Keratinocyte (primary cell): Measurements from ENCODE around the gene MEF2B. TPM values are rescaled to one million over a fixed set of nuclear protein-coding genes. Genes with fewer than 3 reads are reported as not detected.

Source experiments
- DNase-seq: peaks from one replicate; pipeline ENCODE4 v3.0.0-alpha.2; 2011; ENCODE audit warnings: low read depth, missing footprints, low spot score
- FAIRE-seq: peaks from 2 replicates; lab custom pipeline; 2011; peaks lifted over from hg19 to GRCh38; lab: Jason Lieb, UNC
- H2AFZ ChIP-seq: 2 replicates; pipeline ENCODE4 v1.6.0; 2012; ENCODE audit warnings: low read length, control low read depth, inconsistent platforms; ENCODE audit not compliant: control insufficient read depth
- H3K27ac ChIP-seq: 2 replicates; pipeline ENCODE4 v1.5.1; 2011; ENCODE audit warnings: low read length; ENCODE audit not compliant: control insufficient read depth, insufficient read depth
- H3K27me3 ChIP-seq: 3 replicates; pipeline ENCODE4 v1.6.0; 2011; ENCODE audit warnings: low read length; ENCODE audit not compliant: control insufficient read depth, insufficient read depth; ENCODE audit errors: extremely low read depth
- H3K36me3 ChIP-seq, 2 experiments: 2 replicates in 1 of 2; 3 replicates in 1 of 2; pipeline ENCODE4 v1.5.1; 2011; ENCODE audit warnings: low read length in 2 of 2, mild to moderate bottlenecking in 1 of 2; ENCODE audit not compliant: control insufficient read depth in 2 of 2, insufficient read depth in 2 of 2; ENCODE audit errors: extremely low read depth in 1 of 2
- H3K4me1 ChIP-seq: 3 replicates; pipeline ENCODE4 v1.5.1; 2011; ENCODE audit warnings: low read length; ENCODE audit not compliant: control insufficient read depth, insufficient read depth; ENCODE audit errors: extremely low read depth
- H3K4me2 ChIP-seq: 3 replicates; pipeline ENCODE4 v1.6.0; 2011; ENCODE audit warnings: low read depth, low read length; ENCODE audit not compliant: control insufficient read depth, insufficient read depth; ENCODE audit errors: extremely low read depth
- H3K4me3 ChIP-seq, 3 experiments: fragments of 200-600 bp in 1 of 3; sonication (generic) in 1 of 3; 2 replicates in 2 of 3; 3 replicates in 1 of 3; pipeline ENCODE4 v1.5.1; 2011 to 2016; ENCODE audit warnings: low read length in 3 of 3, mild to moderate bottlenecking in 3 of 3, control low read depth in 2 of 3, inconsistent platforms in 1 of 3, low read depth in 1 of 3, mixed read lengths in 1 of 3, mixed run types in 1 of 3, moderate library complexity in 1 of 3; ENCODE audit not compliant: control insufficient read depth in 2 of 3, insufficient read depth in 2 of 3; ENCODE audit errors: extremely low read depth in 1 of 3
- H3K79me2 ChIP-seq: 2 replicates; pipeline ENCODE4 v1.6.0; 2012; ENCODE audit warnings: low read length; ENCODE audit not compliant: control insufficient read depth, insufficient read depth
- H3K9ac ChIP-seq: 3 replicates; pipeline ENCODE4 v1.6.0; 2011; ENCODE audit warnings: low read length; ENCODE audit not compliant: control insufficient read depth, insufficient read depth; ENCODE audit errors: extremely low read depth
- H3K9me1 ChIP-seq: 3 replicates; pipeline ENCODE4 v1.6.0; 2011; ENCODE audit warnings: low read length; ENCODE audit not compliant: control insufficient read depth, insufficient read depth; ENCODE audit errors: extremely low read depth
- H3K9me3 ChIP-seq: 2 replicates; pipeline ENCODE4 v1.5.1; 2012; ENCODE audit warnings: low read depth, low read length; ENCODE audit not compliant: control insufficient read depth
- H4K20me1 ChIP-seq: 3 replicates; pipeline ENCODE4 v1.6.0; 2011; ENCODE audit warnings: low read length; ENCODE audit not compliant: control insufficient read depth, insufficient read depth; ENCODE audit errors: extremely low read depth
- CTCF ChIP-seq, 3 experiments: IDR thresholded peaks in 1 of 3; conservative IDR thresholded peaks in 1 of 3; optimal IDR thresholded peaks in 1 of 3; 2 replicates in 2 of 3; 3 replicates in 1 of 3; pipeline versions ENCODE3 to v1.5.1; 2011; ENCODE audit warnings: low read length in 3 of 3, mild to moderate bottlenecking in 3 of 3, moderate library complexity in 2 of 3, control low read depth in 1 of 3, inconsistent platforms in 1 of 3; ENCODE audit not compliant: insufficient read depth in 2 of 3; ENCODE audit errors: extremely low read depth in 1 of 3
- EZH2 ChIP-seq: IDR thresholded peaks from one replicate; pipeline ENCODE4 v1.6.1; 2012; ENCODE audit warnings: inconsistent platforms, mild to moderate bottlenecking, low read length, moderate library complexity
- dilution Hi-C: fragments of 300-500 bp; cut with MboI; formaldehyde crosslinking; loops from one replicate; pipeline ENCODE4 v1.7.0; 2020; ENCODE audit warnings: low sequenced_read_pairs; ENCODE audit not compliant: extremely low pct_ligation_motif_present
- polyA plus RNA-seq, 5 experiments: library from polyadenylated mRNA; depleted of rRNA in 3 of 5; stranded (reverse) in 3 of 5; stranded (forward) in 1 of 5; unstranded in 1 of 5; fragments of >200 nt; gene quantifications; 1 replicate in 1 of 5; 2 replicates in 3 of 5; 3 replicates in 1 of 5; pipeline versions ENCODE4 v1.2.1 to v1.2.3, GENCODE V29; 2011 to 2012; ENCODE audit warnings: missing spikeins in 2 of 5, low read depth in 1 of 5, low replicate concordance in 1 of 5

MEF2B gene
- polyA plus RNA-seq, 1 donor (not counting 4 experiments of a cell fraction or from before 2014, with no cell fraction given): 0.05 TPM

DNA sequence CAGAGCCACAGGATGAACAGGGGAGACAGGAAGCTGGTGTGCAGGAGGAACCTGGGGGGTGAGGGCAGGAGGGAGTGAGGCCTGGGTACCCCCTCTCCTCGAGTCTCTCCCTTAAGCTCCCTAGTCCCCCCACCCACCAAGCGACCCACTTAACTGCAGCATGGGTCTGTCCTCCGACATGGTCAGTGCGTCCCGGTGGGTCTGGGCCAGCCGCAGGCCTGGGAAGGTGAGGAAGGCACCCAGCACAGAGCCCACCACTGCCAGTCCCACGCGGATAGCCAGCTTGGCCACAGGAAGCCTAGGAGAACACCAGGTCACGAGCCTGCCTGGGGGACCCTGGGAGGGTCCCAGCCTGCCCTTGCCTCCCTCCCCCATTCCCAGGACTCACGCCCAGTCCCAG, 48.7 kb downstream of the MEF2B start:
- Histone ChIP-seq H3K4me3 (no peak overlapping the region), H3K9me3 (no peaks in the 10 kb centered on the region), H3K4me2 (no peak overlapping the region), H2AFZ (no peak overlapping the region), H3K4me1 (no peaks in the 10 kb centered on the region), H3K79me2 (no peaks in the 10 kb centered on the region), H3K36me3 (peaks cover 3 to 9% of the 10 kb centered on the region in 2 experiments), H3K9me1 (no peaks in the 10 kb centered on the region), H3K9ac (no peak overlapping the region), H4K20me1 (no peaks in the 10 kb centered on the region), H3K27me3 (no peaks in the 10 kb centered on the region), H3K27ac (no peak overlapping the region)
- TF ChIP-seq EZH2: no peak
- no peak for TF ChIP-seq CTCF (optimal IDR thresholded peaks at IDR 0.05 in 1 of 3, IDR thresholded peaks at IDR 0.05 in 1 of 3, conservative IDR thresholded peaks at IDR 0.05 in 1 of 3; ENCODE audit: extremely low read depth in 1 of 3, insufficient read depth in 2 of 3, low read length in 3 of 3)
- FAIRE-seq: no peak
- no peak for DNase-seq
- dilution Hi-C loops: no loop called here

GRCh38 chr19:19120308-19121231, 49.5 kb downstream of the MEF2B start:
- Histone ChIP-seq H3K4me3 (no peak overlapping the region), H2AFZ (no peak overlapping the region), H3K4me2 (no peak overlapping the region), H3K79me2 (no peaks in the 10 kb centered on the region), H3K9ac (no peak overlapping the region), H4K20me1 (no peaks in the 10 kb centered on the region), H3K9me3 (no peaks in the 10 kb centered on the region), H3K4me1 (no peaks in the 10 kb centered on the region), H3K36me3 (peaks cover 3 to 9% of the 10 kb centered on the region in 2 experiments), H3K9me1 (no peaks in the 10 kb centered on the region), H3K27ac (no peak overlapping the region), H3K27me3 (no peaks in the 10 kb centered on the region)
- FAIRE-seq (no peak), DNase-seq (no peak)
- dilution Hi-C loops: no loop called here
- no peak for TF ChIP-seq CTCF (optimal IDR thresholded peaks at IDR 0.05 in 1 of 3, IDR thresholded peaks at IDR 0.05 in 1 of 3, conservative IDR thresholded peaks at IDR 0.05 in 1 of 3; ENCODE audit: extremely low read depth in 1 of 3, insufficient read depth in 2 of 3, low read length in 3 of 3)
- TF ChIP-seq EZH2: no peak
